ENCODE results near the gene KRTAP3-1.

- TF ChIP-seq CTCF (IDR thresholded peaks at IDR 0.05) (no peak), ETV6 (CRISPR knock-in tag; IDR thresholded peaks at IDR 0.05) (no peak), ZNF121 (CRISPR knock-in tag; IDR thresholded peaks at IDR 0.05) (no peak), FOXP4 (CRISPR knock-in tag; IDR thresholded peaks at IDR 0.05) (no peak), CREB1 (CRISPR knock-in tag; IDR thresholded peaks at IDR 0.05) (no peak), ZNF263 (CRISPR knock-in tag; IDR thresholded peaks at IDR 0.05; ENCODE audit: low read depth) (no peak), ESRRA (CRISPR knock-in tag; IDR thresholded peaks at IDR 0.05; ENCODE audit: borderline replicate concordance) (no peak)
These were observed 18.0 kb upstream of the KRTAP3-1 start, which contains the start of gene KRTAP1-5 for GRCh38 chr17:41026715-41027471.

Measured in WTC11 (cell line).